Tibial artery (tissue), 4 donors: Measurements from ENCODE around the gene USP24.

Source experiments
- DNase-seq, 2 donors: peaks; one replicate each; pipeline ENCODE4 v3.0.0-alpha.2; 2019
- H3K27ac ChIP-seq, 2 donors: fragments of 200-600 bp; sonication (generic) in 1 of 2; 1 replicate in 1 of 2; 2 replicates in 1 of 2; pipeline ENCODE4 v1.5.1; 2018 to 2019; ENCODE audit warnings: mild to moderate bottlenecking in 1 of 2
- H3K27me3 ChIP-seq, 2 donors: fragments of 200-600 bp; sonication (generic) in 1 of 2; one replicate each; pipeline versions ENCODE4 v1.5.1 to v1.6.0; 2016 to 2019
- H3K36me3 ChIP-seq, 3 donors: fragments of 200-600 bp; sonication (generic) in 2 of 3; one replicate each; pipeline ENCODE4 v1.5.1; 2016 to 2019; ENCODE audit warnings: mild to moderate bottlenecking in 2 of 3
- H3K4me1 ChIP-seq, 4 donors: fragments of 200-600 bp; sonication (generic) in 2 of 4; 1 replicate in 3 of 4; 2 replicates in 1 of 4; pipeline ENCODE4 v1.5.1; 2016 to 2019
- H3K4me3 ChIP-seq, 2 donors: fragments of 200-600 bp; sonication (generic) in 1 of 2; 1 replicate in 1 of 2; 2 replicates in 1 of 2; pipeline ENCODE4 v1.5.1; 2018 to 2019; ENCODE audit warnings: mild to moderate bottlenecking in 2 of 2
- H3K9me3 ChIP-seq, 3 donors: fragments of 200-600 bp; sonication (generic) in 1 of 3; one replicate each; pipeline ENCODE4 v1.5.1; 2016 to 2019
- intact Hi-C: fragments of 100-400 bp; cut with DNase I; formaldehyde crosslinking; loops from one replicate; pipeline ENCODE4 v1.15.0; 2023; ENCODE audit warnings: low total_unique reads
- TF ChIP-seq, protein P1 (sequence below), 2 experiments: fragments of 200-600 bp in 1 of 2; fragments of 450-650 bp in 1 of 2; IDR thresholded peaks; one replicate each; pipeline ENCODE4 v1.5.1; 2017 to 2019; ENCODE audit warnings: antibody characterized with exemption in 2 of 2, mild to moderate bottlenecking in 1 of 2, moderate library complexity in 1 of 2

USP24 gene

DNA sequence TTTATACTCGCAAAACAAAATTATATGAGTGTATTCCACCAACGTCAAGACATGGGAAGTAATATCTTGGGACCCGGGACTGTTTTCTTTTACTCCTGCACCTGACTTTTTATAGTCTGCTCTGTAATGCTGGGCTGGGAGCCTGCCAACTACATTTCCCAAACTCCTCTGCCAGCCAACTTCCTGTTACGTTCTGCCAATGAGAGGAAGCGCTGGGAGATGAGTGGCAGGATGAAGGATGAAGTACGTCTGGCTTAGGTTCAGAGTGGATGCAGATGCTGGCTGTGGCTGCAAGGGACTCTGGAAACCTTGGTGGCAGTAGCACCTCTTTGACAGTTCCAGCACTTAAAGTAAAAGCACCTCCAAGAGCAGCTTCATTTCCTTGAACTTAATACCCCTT lies 59.6 kb downstream of the USP24 start:
- Histone ChIP-seq H3K27me3 (no peaks in the 10 kb centered on the region), H3K4me3 (no peak overlapping the region), H3K4me1 (no peaks in the 10 kb centered on the region), H3K27ac (no peak overlapping the region), H3K9me3 (no peaks in the 10 kb centered on the region), H3K36me3 (peaks cover 45 to 87% (median 64%) of the 10 kb centered on the region in 3 donors)
- DNase-seq: peak in 1 of 2 donors; percentile 41
- intact Hi-C loops: no loop called here
- TF ChIP-seq, protein P1, sequence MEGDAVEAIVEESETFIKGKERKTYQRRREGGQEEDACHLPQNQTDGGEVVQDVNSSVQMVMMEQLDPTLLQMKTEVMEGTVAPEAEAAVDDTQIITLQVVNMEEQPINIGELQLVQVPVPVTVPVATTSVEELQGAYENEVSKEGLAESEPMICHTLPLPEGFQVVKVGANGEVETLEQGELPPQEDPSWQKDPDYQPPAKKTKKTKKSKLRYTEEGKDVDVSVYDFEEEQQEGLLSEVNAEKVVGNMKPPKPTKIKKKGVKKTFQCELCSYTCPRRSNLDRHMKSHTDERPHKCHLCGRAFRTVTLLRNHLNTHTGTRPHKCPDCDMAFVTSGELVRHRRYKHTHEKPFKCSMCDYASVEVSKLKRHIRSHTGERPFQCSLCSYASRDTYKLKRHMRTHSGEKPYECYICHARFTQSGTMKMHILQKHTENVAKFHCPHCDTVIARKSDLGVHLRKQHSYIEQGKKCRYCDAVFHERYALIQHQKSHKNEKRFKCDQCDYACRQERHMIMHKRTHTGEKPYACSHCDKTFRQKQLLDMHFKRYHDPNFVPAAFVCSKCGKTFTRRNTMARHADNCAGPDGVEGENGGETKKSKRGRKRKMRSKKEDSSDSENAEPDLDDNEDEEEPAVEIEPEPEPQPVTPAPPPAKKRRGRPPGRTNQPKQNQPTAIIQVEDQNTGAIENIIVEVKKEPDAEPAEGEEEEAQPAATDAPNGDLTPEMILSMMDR (IDR thresholded peaks at IDR 0.05): no peak

- DNase-seq: no peak
- TF ChIP-seq, protein P1 (IDR thresholded peaks at IDR 0.05): no peak
- intact Hi-C loops: no loop called here
- H3K4me1 ChIP-seq: no peaks in the 10 kb centered on the region
- no peak overlapping the region for H3K27ac ChIP-seq
- H3K4me3 ChIP-seq: no peak overlapping the region
- no peaks in the 10 kb centered on the region for H3K9me3 ChIP-seq
- H3K36me3 ChIP-seq: peaks cover 38 to 84% (median 55%) of the 10 kb centered on the region in 3 donors
- H3K27me3 ChIP-seq: no peaks in the 10 kb centered on the region
Measured at GRCh38 chr1:55154616-55155015, 60.5 kb downstream of the USP24 start.

DNA sequence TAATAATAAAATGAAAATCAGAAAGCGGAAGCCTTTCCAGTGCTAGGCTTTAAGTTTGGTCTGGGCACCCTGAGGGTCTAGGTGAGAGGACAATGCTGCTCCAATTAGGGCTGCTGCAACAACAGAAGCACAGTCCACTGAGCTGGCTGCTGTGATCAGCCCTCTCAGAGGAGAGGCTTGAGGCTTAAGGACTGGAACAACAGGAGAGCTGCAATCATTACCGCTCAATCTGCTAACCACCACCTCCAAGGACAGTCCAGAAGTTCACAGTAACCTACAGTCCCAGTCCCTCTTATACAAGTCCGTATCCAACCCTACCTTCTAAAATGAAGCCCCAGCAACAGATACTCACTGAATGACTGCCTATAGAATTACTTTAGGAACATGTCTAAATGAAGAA lies 62.1 kb downstream of the USP24 start:
- intact Hi-C loops: no loop called here
- Histone ChIP-seq H3K9me3 (no peaks in the 10 kb centered on the region), H3K4me3 (no peak overlapping the region), H3K4me1 (no peaks in the 10 kb centered on the region), H3K27ac (no peak overlapping the region), H3K36me3 (peaks cover 27 to 80% (median 47%) of the 10 kb centered on the region in 3 donors), H3K27me3 (no peaks in the 10 kb centered on the region)
- no peak for DNase-seq
- TF ChIP-seq, protein P1 (IDR thresholded peaks at IDR 0.05): no peak

DNA sequence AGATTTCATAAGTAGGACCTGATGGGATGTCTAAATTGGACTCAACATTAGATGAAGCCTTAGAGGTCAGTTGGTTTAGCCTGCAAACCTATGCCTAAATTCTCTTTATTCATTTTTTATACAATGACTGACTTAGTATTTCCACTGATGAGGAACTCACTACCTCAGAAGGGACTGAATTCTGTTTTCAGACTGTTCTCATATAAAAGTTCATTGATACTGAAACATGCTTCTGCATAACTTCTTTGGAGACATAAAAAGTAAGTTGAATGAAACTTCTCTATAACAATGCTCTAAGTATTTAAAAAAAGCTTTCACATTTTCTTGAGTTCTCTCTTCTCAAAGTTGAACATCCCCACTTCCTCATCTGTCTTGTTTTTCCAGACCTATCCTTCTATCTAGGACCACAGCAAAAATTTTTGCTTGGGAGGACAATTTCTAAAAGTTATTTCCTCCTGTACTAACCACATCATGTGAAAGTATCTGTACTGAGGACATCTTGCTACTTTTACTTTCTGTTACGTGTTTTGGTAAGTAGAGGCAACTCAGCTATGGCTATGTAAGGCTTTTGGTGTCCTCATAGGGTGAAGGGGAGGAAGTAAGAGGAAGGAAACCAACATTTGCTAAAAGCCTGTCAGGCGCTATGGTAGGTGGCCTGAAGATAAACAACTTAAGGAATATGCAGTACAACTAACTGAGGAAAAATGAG lies 64.1 kb downstream of the USP24 start:
- intact Hi-C loops: no loop called here
- H3K4me1 ChIP-seq: no peaks in the 10 kb centered on the region
- H3K4me3 ChIP-seq: no peak overlapping the region
- H3K9me3 ChIP-seq: no peaks in the 10 kb centered on the region
- H3K27ac ChIP-seq: no peak overlapping the region
- TF ChIP-seq, protein P1 (IDR thresholded peaks at IDR 0.05): no peak
- DNase-seq: no peak
- no peaks in the 10 kb centered on the region for H3K27me3 ChIP-seq
- peaks cover 18 to 74% (median 55%) of the 10 kb centered on the region in 3 donors for H3K36me3 ChIP-seq

DNA sequence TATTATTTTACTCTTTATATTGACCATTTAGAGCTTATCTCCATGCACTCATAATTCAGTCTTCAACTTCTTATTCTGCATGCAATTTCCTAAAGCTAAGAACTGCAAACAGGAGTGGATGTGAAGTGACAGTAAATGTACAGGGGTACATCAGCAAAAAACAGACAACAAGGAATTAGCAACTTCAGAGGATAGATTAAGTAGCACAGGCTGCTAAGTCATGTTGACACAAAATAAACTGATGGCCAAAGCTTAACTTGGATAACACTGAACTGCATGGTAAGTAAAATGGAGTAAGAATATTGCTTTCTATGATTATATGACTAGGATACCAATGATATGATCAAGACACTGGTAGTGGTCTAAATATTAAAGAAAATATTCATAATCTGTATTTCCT lies 66.5 kb downstream of the USP24 start:
- Histone ChIP-seq H3K36me3 (peaks cover 31 to 76% (median 66%) of the 10 kb centered on the region in 3 donors), H3K4me3 (no peak overlapping the region), H3K9me3 (no peaks in the 10 kb centered on the region), H3K27me3 (no peaks in the 10 kb centered on the region), H3K4me1 (no peaks in the 10 kb centered on the region), H3K27ac (no peak overlapping the region)
- intact Hi-C loops: loop anchor here (5.0 kb wide), 1 partner anchor 1439 kb away; no protein-coding TSS in a partner anchor
- no peak for DNase-seq
- TF ChIP-seq, protein P1 (IDR thresholded peaks at IDR 0.05): no peak
